Measurements from ENCODE around the gene MCUB. TPM values are rescaled to one million over a fixed set of nuclear protein-coding genes. Genes with fewer than 3 reads are reported as not detected.
A peak's percentile ranks its signal among the peaks of the same experiment; 100 is the strongest.
"Not testable (repeated sequence)": the region's sequence is repeated elsewhere in the genome, so short reads cannot be mapped to it uniquely, and the experiment has no call there.

Gene MCUB
- polyA plus RNA-seq, 1 donor, result 6.9 TPM

- DNase-seq, result no peak
- WGBS (ENCODE audit: insufficient coverage, low lambda C conversion rate), result no CpG with 5 or more reads among the region's 7 CpGs
- no peaks in the 10 kb centered on the region for H3K36me3 ChIP-seq (ENCODE audit: control insufficient read depth, insufficient read depth, low read length)
- no peak overlapping the region for H3K27ac ChIP-seq (ENCODE audit: low read length)
- H3K27me3 ChIP-seq (ENCODE audit: control insufficient read depth, insufficient read depth, low read length), result no peaks in the 10 kb centered on the region
- H3K4me1 ChIP-seq (ENCODE audit: control insufficient read depth, insufficient read depth, low read length), result no peaks in the 10 kb centered on the region
- no peak overlapping the region for H3K4me3 ChIP-seq (ENCODE audit: low read length)
- no peaks in the 10 kb centered on the region for H3K9me3 ChIP-seq (ENCODE audit: control insufficient read depth, low read depth, low read length)
Observed at GRCh38 chr4:109574931-109575804, 15.1 kb downstream of the MCUB start.

GRCh38 chr4:109576462-109576861 is 16.4 kb downstream of the MCUB start:
- WGBS (ENCODE audit: insufficient coverage, low lambda C conversion rate), result no CpG with 5 or more reads among the region's 2 CpGs
- Histone ChIP-seq H3K4me3 (ENCODE audit: low read length) (no peak overlapping the region), H3K4me1 (ENCODE audit: control insufficient read depth, insufficient read depth, low read length) (no peaks in the 10 kb centered on the region), H3K9me3 (ENCODE audit: control insufficient read depth, low read depth, low read length) (no peaks in the 10 kb centered on the region), H3K36me3 (ENCODE audit: control insufficient read depth, insufficient read depth, low read length) (no peaks in the 10 kb centered on the region), H3K27me3 (ENCODE audit: control insufficient read depth, insufficient read depth, low read length) (no peaks in the 10 kb centered on the region), H3K27ac (ENCODE audit: low read length) (no peak overlapping the region)
- peak; percentile 12 to 15 for DNase-seq

GRCh38 chr4:109578846-109579245 is 18.8 kb downstream of the MCUB start:
- Histone ChIP-seq H3K27me3 (ENCODE audit: control insufficient read depth, insufficient read depth, low read length) (no peaks in the 10 kb centered on the region), H3K9me3 (ENCODE audit: control insufficient read depth, low read depth, low read length) (no peaks in the 10 kb centered on the region), H3K27ac (ENCODE audit: low read length) (no peak overlapping the region), H3K4me3 (ENCODE audit: low read length) (no peak overlapping the region), H3K36me3 (ENCODE audit: control insufficient read depth, insufficient read depth, low read length) (no peaks in the 10 kb centered on the region), H3K4me1 (ENCODE audit: control insufficient read depth, insufficient read depth, low read length) (no peaks in the 10 kb centered on the region)
- no peak for DNase-seq
- 94% methylated on average over 2 of the region's 3 CpGs for WGBS (ENCODE audit: insufficient coverage, low lambda C conversion rate)

- not testable (repeated sequence) for DNase-seq; H3K36me3 ChIP-seq (ENCODE audit: control insufficient read depth, insufficient read depth, low read length)
- no CpG with 5 or more reads among the region's 5 CpGs for WGBS (ENCODE audit: insufficient coverage, low lambda C conversion rate)
Observed at GRCh38 chr4:109579997-109580396, 20.0 kb downstream of the MCUB start.

GRCh38 chr4:109588176-109588575 is 28.1 kb downstream of the MCUB start:
- Histone ChIP-seq H3K36me3 (ENCODE audit: control insufficient read depth, insufficient read depth, low read length) (no peaks in the 10 kb centered on the region), H3K27ac (ENCODE audit: low read length) (no peak overlapping the region), H3K9me3 (ENCODE audit: control insufficient read depth, low read depth, low read length) (no peaks in the 10 kb centered on the region), H3K4me3 (ENCODE audit: low read length) (no peak overlapping the region), H3K4me1 (ENCODE audit: control insufficient read depth, insufficient read depth, low read length) (no peaks in the 10 kb centered on the region), H3K27me3 (ENCODE audit: control insufficient read depth, insufficient read depth, low read length) (no peaks in the 10 kb centered on the region)
- no peak for DNase-seq
- 83% methylated on average over 3 of the region's 4 CpGs for WGBS (ENCODE audit: insufficient coverage, low lambda C conversion rate)

More at GRCh38 chr4:109579997-109580396, 20.0 kb downstream of the MCUB start:
- H3K9me3 ChIP-seq (ENCODE audit: control insufficient read depth, low read depth, low read length); H3K4me3 ChIP-seq (ENCODE audit: low read length); H3K27me3 ChIP-seq (ENCODE audit: control insufficient read depth, insufficient read depth, low read length); H3K4me1 ChIP-seq (ENCODE audit: control insufficient read depth, insufficient read depth, low read length); H3K27ac ChIP-seq (ENCODE audit: low read length): not testable (repeated sequence)

GRCh38 chr4:109589119-109589518 is 29.1 kb downstream of the MCUB start:
- no peaks in the 10 kb centered on the region for H3K36me3 ChIP-seq (ENCODE audit: control insufficient read depth, insufficient read depth, low read length)
- H3K27ac ChIP-seq (ENCODE audit: low read length), result no peak overlapping the region
- H3K4me1 ChIP-seq (ENCODE audit: control insufficient read depth, insufficient read depth, low read length), result no peaks in the 10 kb centered on the region
- no peak overlapping the region for H3K4me3 ChIP-seq (ENCODE audit: low read length)
- H3K9me3 ChIP-seq (ENCODE audit: control insufficient read depth, low read depth, low read length), result no peaks in the 10 kb centered on the region
- 100% methylated on average over 1 of the region's 2 CpGs for WGBS (ENCODE audit: insufficient coverage, low lambda C conversion rate)
- DNase-seq, result no peak
- no peaks in the 10 kb centered on the region for H3K27me3 ChIP-seq (ENCODE audit: control insufficient read depth, insufficient read depth, low read length)

GRCh38 chr4:109589605-109590004 is 29.6 kb downstream of the MCUB start:
- H3K4me3 ChIP-seq (ENCODE audit: low read length), result no peak overlapping the region
- no peak for DNase-seq
- no CpG with 5 or more reads among the region's 2 CpGs for WGBS (ENCODE audit: insufficient coverage, low lambda C conversion rate)
- no peak overlapping the region for H3K27ac ChIP-seq (ENCODE audit: low read length)
- no peaks in the 10 kb centered on the region for H3K4me1 ChIP-seq (ENCODE audit: control insufficient read depth, insufficient read depth, low read length)
- H3K9me3 ChIP-seq (ENCODE audit: control insufficient read depth, low read depth, low read length), result no peaks in the 10 kb centered on the region
- no peaks in the 10 kb centered on the region for H3K36me3 ChIP-seq (ENCODE audit: control insufficient read depth, insufficient read depth, low read length)
- no peaks in the 10 kb centered on the region for H3K27me3 ChIP-seq (ENCODE audit: control insufficient read depth, insufficient read depth, low read length)

GRCh38 chr4:109590905-109591304 is 30.9 kb downstream of the MCUB start:
- Histone ChIP-seq H3K9me3 (ENCODE audit: control insufficient read depth, low read depth, low read length) (no peaks in the 10 kb centered on the region), H3K4me3 (ENCODE audit: low read length) (no peak overlapping the region), H3K36me3 (ENCODE audit: control insufficient read depth, insufficient read depth, low read length) (no peaks in the 10 kb centered on the region), H3K27me3 (ENCODE audit: control insufficient read depth, insufficient read depth, low read length) (no peaks in the 10 kb centered on the region), H3K27ac (ENCODE audit: low read length) (no peak overlapping the region), H3K4me1 (ENCODE audit: control insufficient read depth, insufficient read depth, low read length) (no peaks in the 10 kb centered on the region)
- 69% methylated on average over 2 of the region's 3 CpGs for WGBS (ENCODE audit: insufficient coverage, low lambda C conversion rate)
- DNase-seq, result no peak

GRCh38 chr4:109592367-109592766 is 32.3 kb downstream of the MCUB start:
- H3K4me1 ChIP-seq (ENCODE audit: control insufficient read depth, insufficient read depth, low read length), result no peaks in the 10 kb centered on the region
- no peak overlapping the region for H3K27ac ChIP-seq (ENCODE audit: low read length)
- H3K27me3 ChIP-seq (ENCODE audit: control insufficient read depth, insufficient read depth, low read length), result no peaks in the 10 kb centered on the region
- no peak overlapping the region for H3K4me3 ChIP-seq (ENCODE audit: low read length)
- no peaks in the 10 kb centered on the region for H3K36me3 ChIP-seq (ENCODE audit: control insufficient read depth, insufficient read depth, low read length)
- no peak for DNase-seq
- H3K9me3 ChIP-seq (ENCODE audit: control insufficient read depth, low read depth, low read length), result no peaks in the 10 kb centered on the region
- whole genome bisulfite sequencing (ENCODE audit: insufficient coverage, low lambda C conversion rate), result no CpG with 5 or more reads among the region's 1 CpG

- not testable (repeated sequence) for H3K9me3 ChIP-seq (ENCODE audit: control insufficient read depth, low read depth, low read length); H3K4me1 ChIP-seq (ENCODE audit: control insufficient read depth, insufficient read depth, low read length); H3K36me3 ChIP-seq (ENCODE audit: control insufficient read depth, insufficient read depth, low read length); DNase-seq; H3K4me3 ChIP-seq (ENCODE audit: low read length); H3K27me3 ChIP-seq (ENCODE audit: control insufficient read depth, insufficient read depth, low read length); H3K27ac ChIP-seq (ENCODE audit: low read length)
- WGBS (ENCODE audit: insufficient coverage, low lambda C conversion rate), result 50% methylated on average over 1 of the region's 3 CpGs
Observed at GRCh38 chr4:109595123-109595522, 35.1 kb downstream of the MCUB start.

Measured in large intestine (tissue), 3 donors.